GM12864 (cell line): ENCODE measurements around the gene NEO1.

Source experiments
- DNase-seq: peaks from one replicate; pipeline ENCODE4 v3.0.0-alpha.2; 2011; ENCODE audit warnings: low read depth
- H3K4me3 ChIP-seq: 2 replicates; pipeline ENCODE4 v1.5.1; 2011; ENCODE audit warnings: mild to moderate bottlenecking, low read depth, low read length, control low read depth
- CTCF ChIP-seq: IDR thresholded peaks from 2 replicates; pipeline ENCODE4 v1.5.1; 2011; ENCODE audit warnings: low read depth, mild to moderate bottlenecking, moderate library complexity, low read length, control low read depth, inconsistent platforms; ENCODE audit errors: missing control alignments

Gene NEO1

GRCh38 chr15:73176598-73176997 lies 124.3 kb downstream of the NEO1 start:
- DNase-seq, result no peak
- TF ChIP-seq CTCF, result no peak
- H3K4me3 ChIP-seq, result no peak overlapping the region

- H3K4me3 ChIP-seq, result no peak overlapping the region
- no peak for TF ChIP-seq CTCF
- DNase-seq, result no peak
Measured at GRCh38 chr15:73183071-73183470, 130.8 kb downstream of the NEO1 start.

- no peak for DNase-seq
- TF ChIP-seq CTCF, result no peak
- no peak overlapping the region for H3K4me3 ChIP-seq
Measured at GRCh38 chr15:73190189-73190601, 137.9 kb downstream of the NEO1 start.

- no peak for TF ChIP-seq CTCF
- H3K4me3 ChIP-seq, result no peak overlapping the region
- DNase-seq, result no peak
Measured at GRCh38 chr15:73195166-73195565, 142.9 kb downstream of the NEO1 start.

- DNase-seq, result no peak
- no peak for TF ChIP-seq CTCF
Measured at GRCh38 chr15:73196113-73196512, 143.8 kb downstream of the NEO1 start.

GRCh38 chr15:73200339-73200738 lies 148.1 kb downstream of the NEO1 start:
- TF ChIP-seq CTCF, result no peak
- DNase-seq, result no peak
- H3K4me3 ChIP-seq, result no peak overlapping the region

More at GRCh38 chr15:73196113-73196512, 143.8 kb downstream of the NEO1 start:
- H3K4me3 ChIP-seq, result no peak overlapping the region

GRCh38 chr15:73210630-73211029 lies 158.4 kb downstream of the NEO1 start:
- TF ChIP-seq CTCF, result no peak
- H3K4me3 ChIP-seq, result no peak overlapping the region
- no peak for DNase-seq
